HG03045 (cell line): Measurements from ENCODE around the gene CHST11.

ENCODE experiments used
- ATAC-seq: cut with Tn5 transposase; IDR thresholded peaks from one replicate; pipeline ENCODE4 v1.9.1; 2021; ENCODE audit warnings: mild to moderate bottlenecking, moderate library complexity; ENCODE audit not compliant: unreplicated experiment

The CHST11 gene

GRCh38 chr12:104748356-104748755 lies 291.6 kb downstream of the CHST11 start:
- no peak for ATAC-seq

- ATAC-seq, result no peak
Observed at GRCh38 chr12:104748790-104749189, 292.0 kb downstream of the CHST11 start.

GRCh38 chr12:104749545-104749944 lies 292.8 kb downstream of the CHST11 start:
- no peak for ATAC-seq

GRCh38 chr12:104750061-104750460 lies 293.3 kb downstream of the CHST11 start:
- no peak for ATAC-seq

- peak; percentile 9 for ATAC-seq
Observed at GRCh38 chr12:104751120-104751519, 294.4 kb downstream of the CHST11 start.

GRCh38 chr12:104751594-104751993 lies 294.8 kb downstream of the CHST11 start:
- peak; percentile 64 for ATAC-seq

- no peak for ATAC-seq
Observed at GRCh38 chr12:104752016-104752415, 295.3 kb downstream of the CHST11 start.

GRCh38 chr12:104752881-104753280 lies 296.1 kb downstream of the CHST11 start:
- ATAC-seq, result no peak

GRCh38 chr12:104756901-104757300 lies 300.2 kb downstream of the CHST11 start:
- no peak for ATAC-seq

- ATAC-seq, result no peak
Observed at GRCh38 chr12:104758771-104759170, 302.0 kb downstream of the CHST11 start.

GRCh38 chr12:104761091-104761490 lies 304.3 kb downstream of the CHST11 start:
- no peak for ATAC-seq

- ATAC-seq, result no peak
Observed at GRCh38 chr12:104761611-104762010, 304.9 kb downstream of the CHST11 start.

GRCh38 chr12:104763168-104763805 lies 306.5 kb downstream of the CHST11 start:
- no peak for ATAC-seq

GRCh38 chr12:104764225-104765091 lies 307.7 kb downstream of the CHST11 start:
- no peak for ATAC-seq

- ATAC-seq, result no peak
Observed at GRCh38 chr12:104767261-104767660, 310.5 kb downstream of the CHST11 start.

- no peak for ATAC-seq
Observed at GRCh38 chr12:104768033-104768432, 311.3 kb downstream of the CHST11 start.

- ATAC-seq, result no peak
Observed at GRCh38 chr12:104769144-104769561, 312.4 kb downstream of the CHST11 start.

GRCh38 chr12:104772336-104772735 lies 315.6 kb downstream of the CHST11 start:
- ATAC-seq, result no peak

- ATAC-seq, result no peak
Observed at GRCh38 chr12:104775731-104776231, 319.0 kb downstream of the CHST11 start.

GRCh38 chr12:104779134-104779533 lies 322.4 kb downstream of the CHST11 start:
- no peak for ATAC-seq

GRCh38 chr12:104782296-104782695 lies 325.5 kb downstream of the CHST11 start:
- ATAC-seq, result no peak

- ATAC-seq, result no peak
Observed at GRCh38 chr12:104784592-104784991, 327.8 kb downstream of the CHST11 start.
